T-cell (primary cell): Measurements from ENCODE around the gene SAMD1. TPM values are rescaled to one million over a fixed set of nuclear protein-coding genes. Genes with fewer than 3 reads are reported as not detected.
A peak's percentile ranks its signal among the peaks of the same experiment; 100 is the strongest.

Experiments
- ATAC-seq, 4 experiments: fragments of 200-7000 bp in 3 of 4; fragments of 150-1000 bp in 1 of 4; cut with Tn5 transposase; replicated peaks in 1 of 4; 1 replicate in 3 of 4; 2 replicates in 1 of 4; pipeline ENCODE4 v1.10.0; 2021; ENCODE audit warnings: moderate library complexity in 3 of 4, mild to moderate bottlenecking in 2 of 4, moderate number of reproducible peaks in 1 of 4
- CTCF ChIA-PET, 2 donors: fragments of 300-600 bp; sonication (Branson Sonifier 250); formaldehyde crosslinking; loops; one replicate each; lab custom pipeline; 2022; ENCODE audit warnings: antibody characterized with exemption in 2 of 2; lab: Charles Lee
- POLR2A ChIA-PET, 2 donors: fragments of 300-600 bp; sonication (Branson Sonifier 250); formaldehyde crosslinking; loops; one replicate each; lab custom pipeline; 2022; ENCODE audit warnings: antibody characterized with exemption in 2 of 2; lab: Charles Lee
- DNase-seq, 35 experiments: peaks; one replicate each; pipeline versions ENCODE4 v3.0.0 to v3.0.0-alpha.2; 2013 to 2023
- H3K27ac ChIP-seq: one replicate; pipeline ENCODE4 v1.5.1; 2013; ENCODE audit warnings: low read length
- H3K27me3 ChIP-seq, 2 experiments: replicated peaks in 1 of 2; 1 replicate in 1 of 2; 2 replicates in 1 of 2; pipeline versions ENCODE4 v1.6.1 to v1.7.0; 2013; ENCODE audit warnings: low read length in 1 of 2, mixed read lengths in 1 of 2; ENCODE audit not compliant: control insufficient read depth in 2 of 2, insufficient read depth in 2 of 2; ENCODE audit errors: extremely low read depth in 1 of 2
- H3K36me3 ChIP-seq, 2 donors: 1 replicate in 1 of 2; 2 replicates in 1 of 2; pipeline versions ENCODE4 v1.6.1 to v1.7.0; 2013; ENCODE audit warnings: low read length in 1 of 2; ENCODE audit not compliant: control insufficient read depth in 2 of 2, insufficient read depth in 1 of 2; ENCODE audit errors: extremely low read depth in 1 of 2
- H3K4me1 ChIP-seq, 2 experiments: 1 replicate in 1 of 2; 2 replicates in 1 of 2; pipeline versions ENCODE4 v1.6.1 to v1.7.0; 2013; ENCODE audit warnings: low read length in 2 of 2, mixed read lengths in 1 of 2; ENCODE audit not compliant: insufficient read depth in 2 of 2, control insufficient read depth in 1 of 2; ENCODE audit errors: extremely low read depth in 1 of 2
- H3K4me3 ChIP-seq, 2 donors: 1 replicate in 1 of 2; 2 replicates in 1 of 2; pipeline versions ENCODE4 v1.5.1 to v1.7.0; 2013; ENCODE audit warnings: mild to moderate bottlenecking in 2 of 2, low read length in 1 of 2, moderate library complexity in 1 of 2; ENCODE audit not compliant: control insufficient read depth in 1 of 2; ENCODE audit errors: extremely low read depth in 1 of 2
- H3K9me3 ChIP-seq: 2 replicates; pipeline ENCODE4 v1.7.0; 2013
- H3K27ac Mint-ChIP-seq, 2 donors: one replicate each; pipeline ENCODE4 v1.8.0; 2020 to 2021; ENCODE audit warnings: mild to moderate bottlenecking in 2 of 2, mixed read lengths in 2 of 2
- H3K27me3 Mint-ChIP-seq, 2 donors: one replicate each; pipeline ENCODE4 v1.8.0; 2021 to 2022; ENCODE audit warnings: mixed read lengths in 2 of 2
- H3K36me3 Mint-ChIP-seq: one replicate; pipeline ENCODE4 v1.8.0; 2021; ENCODE audit warnings: mixed read lengths
- H3K4me1 Mint-ChIP-seq, 3 donors: one replicate each; pipeline ENCODE4 v1.8.0; 2020 to 2022; ENCODE audit warnings: mixed read lengths in 3 of 3, mild to moderate bottlenecking in 1 of 3
- H3K4me3 Mint-ChIP-seq, 3 donors: one replicate each; pipeline ENCODE4 v1.8.0; 2020 to 2022; ENCODE audit warnings: mild to moderate bottlenecking in 3 of 3, mixed read lengths in 3 of 3, moderate library complexity in 3 of 3
- H3K9me3 Mint-ChIP-seq, 3 donors: one replicate each; pipeline ENCODE4 v1.8.0; 2020 to 2022; ENCODE audit warnings: mixed read lengths in 3 of 3
- WGBS: methylation state at CpG from one replicate; pipeline ENCODE4 v1.1.5; 2013; ENCODE audit warnings: missing lambda C conversion rate; ENCODE audit not compliant: insufficient coverage; 5-methylcytosine and 5-hydroxymethylcytosine counted together
- total RNA-seq, 35 experiments: library from RNA in 6 of 35; stranded (reverse) in 6 of 35; fragments of 120-200 nt in 1 of 35; gene quantifications; one replicate each; pipeline versions ENCODE4 v1.2.1 to v1.2.4 and lab custom pipeline; 2013 to 2026

The SAMD1 gene
- total RNA-seq, 5 donors from 2014 or later (not counting 1 experiment from before 2014, with no cell fraction given): 38.9 to 75.0 (median 59.2) TPM

- H3K27me3 Mint-ChIP-seq: no peaks in the 10 kb centered on the region
- peak overlapping the region in 1 of 3 donors; percentile 13 for H3K4me3 Mint-ChIP-seq
- peaks cover 42 to 50% (median 50%) of the 10 kb centered on the region in 3 donors for H3K4me1 Mint-ChIP-seq
- peaks cover 0 to 4% of the 10 kb centered on the region in 2 donors for H3K36me3 ChIP-seq
- CTCF ChIA-PET: interaction anchor here in 1 of 2 donors (0.6 kb wide), 1 partner anchor 1336 kb away, joined by 8 read pairs; no protein-coding TSS in a partner anchor
- H3K4me3 ChIP-seq: no peak overlapping the region
- H3K9me3 ChIP-seq: no peaks in the 10 kb centered on the region
- H3K4me1 ChIP-seq: peaks cover 29 to 54% of the 10 kb centered on the region in 2 experiments
- no peaks in the 10 kb centered on the region for H3K36me3 Mint-ChIP-seq
- peak overlapping the region in 1 of 2 donors; percentile 34 for H3K27ac Mint-ChIP-seq
- ATAC-seq: no peak
- POLR2A ChIA-PET: no interaction called here
- no peak for DNase-seq
- H3K27me3 ChIP-seq: no peaks in the 10 kb centered on the region
- no peak overlapping the region for H3K27ac ChIP-seq
- WGBS: 93% methylated on average over 8 of the region's 12 CpGs
- no peaks in the 10 kb centered on the region for H3K9me3 Mint-ChIP-seq
Observed at GRCh38 chr19:14112051-14112808, 21.7 kb upstream of the SAMD1 start.

- peaks cover 35 to 46% (median 44%) of the 10 kb centered on the region in 3 donors for H3K4me1 Mint-ChIP-seq
- peak overlapping the region in 1 of 2 donors; percentile 22 for H3K27ac Mint-ChIP-seq
- no peaks in the 10 kb centered on the region for H3K36me3 Mint-ChIP-seq
- DNase-seq: no peak
- no peak overlapping the region for H3K4me3 ChIP-seq
- WGBS: no CpG with 5 or more reads among the region's 1 CpG
- ATAC-seq: no peak
- H3K9me3 ChIP-seq: no peaks in the 10 kb centered on the region
- H3K4me3 Mint-ChIP-seq: no peak overlapping the region
- H3K9me3 Mint-ChIP-seq: no peaks in the 10 kb centered on the region
- no peak overlapping the region for H3K27ac ChIP-seq
- H3K4me1 ChIP-seq: peaks cover 26 to 46% of the 10 kb centered on the region in 2 experiments
- no peaks in the 10 kb centered on the region for H3K27me3 ChIP-seq
- ChIA-PET POLR2A (no interaction called here), CTCF (interaction anchor here in 1 of 2 donors (0.7 kb wide), 1 partner anchor 313 kb away, joined by 4 read pairs; no protein-coding TSS in a partner anchor)
- H3K36me3 ChIP-seq: peaks cover 0 to 8% of the 10 kb centered on the region in 2 donors
- no peaks in the 10 kb centered on the region for H3K27me3 Mint-ChIP-seq
Observed at GRCh38 chr19:14111486-14111885, 20.9 kb upstream of the SAMD1 start.

- peaks cover 27 to 38% (median 36%) of the 10 kb centered on the region in 3 donors for H3K4me1 Mint-ChIP-seq
- ATAC-seq (no peak), DNase-seq (no peak)
- no peak overlapping the region for H3K4me3 Mint-ChIP-seq
- no peak overlapping the region for H3K27ac ChIP-seq
- no peaks in the 10 kb centered on the region for H3K9me3 Mint-ChIP-seq
- no peaks in the 10 kb centered on the region for H3K9me3 ChIP-seq
- peaks cover 2 to 13% of the 10 kb centered on the region in 2 donors for H3K36me3 ChIP-seq
- H3K4me3 ChIP-seq: no peak overlapping the region
- H3K27me3 Mint-ChIP-seq: no peaks in the 10 kb centered on the region
- H3K4me1 ChIP-seq: peaks cover 18 to 38% of the 10 kb centered on the region in 2 experiments
- no peaks in the 10 kb centered on the region for H3K27me3 ChIP-seq
- H3K27ac Mint-ChIP-seq: peak overlapping the region in 1 of 2 donors; percentile 64
- ChIA-PET POLR2A (interaction anchor here in 1 of 2 donors (0.6 kb wide), 1 partner anchor 217 kb away, joined by 3 read pairs; no protein-coding TSS in a partner anchor), CTCF (interaction anchor here (0.7 to 0.8 kb wide), 2 partner anchors 19 to 314 kb away, joined by 3 to 4 read pairs; no protein-coding TSS in a partner anchor)
- 100% methylated on average over 1 of the region's 2 CpGs for WGBS
- H3K36me3 Mint-ChIP-seq: peaks cover 3% of the 10 kb centered on the region
Observed at GRCh38 chr19:14110650-14111049, 20.1 kb upstream of the SAMD1 start.

- Histone ChIP-seq H3K4me1 (peaks cover 6 to 15% of the 10 kb centered on the region in 2 experiments), H3K27ac (no peak overlapping the region), H3K36me3 (peaks cover 4 to 23% of the 10 kb centered on the region in 2 donors), H3K9me3 (no peaks in the 10 kb centered on the region), H3K4me3 (no peak overlapping the region), H3K27me3 (no peaks in the 10 kb centered on the region)
- CTCF ChIA-PET: no interaction called here
- DNase-seq: no peak
- Mint-ChIP-seq H3K27me3 (no peaks in the 10 kb centered on the region), H3K9me3 (no peaks in the 10 kb centered on the region), H3K4me1 (peaks cover 12 to 15% (median 15%) of the 10 kb centered on the region in 3 donors), H3K27ac (no peak overlapping the region), H3K4me3 (no peak overlapping the region), H3K36me3 (peaks cover 8% of the 10 kb centered on the region)
- ATAC-seq: no peak
- WGBS: 97% methylated on average over 18 of the region's 23 CpGs
- POLR2A ChIA-PET: no interaction called here
Observed at GRCh38 chr19:14107581-14108461, 17.3 kb upstream of the SAMD1 start.

GRCh38 chr19:14106840-14107239 is 16.3 kb upstream of the SAMD1 start:
- Mint-ChIP-seq H3K27ac (no peak overlapping the region), H3K4me1 (peaks cover 6 to 11% (median 6%) of the 10 kb centered on the region in 3 donors), H3K27me3 (no peaks in the 10 kb centered on the region), H3K4me3 (no peak overlapping the region), H3K36me3 (peaks cover 8% of the 10 kb centered on the region), H3K9me3 (no peaks in the 10 kb centered on the region)
- H3K4me1 ChIP-seq: peaks cover 0 to 5% of the 10 kb centered on the region in 2 experiments
- ATAC-seq: no peak
- ChIA-PET POLR2A (no interaction called here), CTCF (no interaction called here)
- DNase-seq: no peak
- no peak overlapping the region for H3K27ac ChIP-seq
- H3K36me3 ChIP-seq: peaks cover 9 to 31% of the 10 kb centered on the region in 2 donors
- H3K27me3 ChIP-seq: no peaks in the 10 kb centered on the region
- 95% methylated on average over 13 of the region's 16 CpGs for WGBS
- H3K9me3 ChIP-seq: no peaks in the 10 kb centered on the region
- H3K4me3 ChIP-seq: no peak overlapping the region

GRCh38 chr19:14105680-14106079 is 15.1 kb upstream of the SAMD1 start:
- POLR2A ChIA-PET: no interaction called here
- no peaks in the 10 kb centered on the region for H3K27me3 ChIP-seq
- DNase-seq (no peak), ATAC-seq (no peak)
- CTCF ChIA-PET: interaction anchor here in 1 of 2 donors (1.0 kb wide), 1 partner anchor 132 kb away, joined by 3 read pairs; no protein-coding TSS in a partner anchor
- WGBS: 100% methylated on average over 5 of the region's 8 CpGs
- Mint-ChIP-seq H3K4me3 (no peak overlapping the region), H3K9me3 (no peaks in the 10 kb centered on the region), H3K27me3 (no peaks in the 10 kb centered on the region), H3K36me3 (peaks cover 12% of the 10 kb centered on the region), H3K4me1 (peaks cover 0 to 2% (median 0%) of the 10 kb centered on the region in 3 donors), H3K27ac (no peak overlapping the region)
- H3K27ac ChIP-seq: no peak overlapping the region
- no peaks in the 10 kb centered on the region for H3K9me3 ChIP-seq
- H3K4me3 ChIP-seq: no peak overlapping the region
- no peaks in the 10 kb centered on the region for H3K4me1 ChIP-seq
- peaks cover 14 to 36% of the 10 kb centered on the region in 2 donors for H3K36me3 ChIP-seq
